ENCODE measurements around the gene UBE2U.

DNA sequence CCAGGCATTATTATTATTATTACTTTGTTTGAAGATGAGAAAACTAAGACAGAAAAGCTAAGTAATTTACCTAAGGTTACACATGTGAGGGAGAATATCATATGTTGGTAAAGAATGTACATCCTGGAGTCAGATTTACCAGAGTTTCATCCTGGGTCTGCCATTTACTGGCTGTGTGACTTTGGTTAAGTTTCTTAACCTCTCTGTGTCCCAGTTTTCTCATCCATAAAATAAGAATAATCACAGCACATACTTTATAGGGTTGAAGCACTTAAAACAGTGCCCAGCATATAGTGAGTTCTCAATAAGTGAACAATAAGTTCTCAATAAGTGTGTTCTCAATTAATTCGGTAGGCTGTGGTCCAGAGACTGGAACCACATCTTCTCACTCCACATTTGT lies 32.5 kb downstream of the UBE2U start:
- no peak for TF ChIP-seq POLR2A (IDR thresholded peaks at IDR 0.05)
- TF ChIP-seq, protein P1, sequence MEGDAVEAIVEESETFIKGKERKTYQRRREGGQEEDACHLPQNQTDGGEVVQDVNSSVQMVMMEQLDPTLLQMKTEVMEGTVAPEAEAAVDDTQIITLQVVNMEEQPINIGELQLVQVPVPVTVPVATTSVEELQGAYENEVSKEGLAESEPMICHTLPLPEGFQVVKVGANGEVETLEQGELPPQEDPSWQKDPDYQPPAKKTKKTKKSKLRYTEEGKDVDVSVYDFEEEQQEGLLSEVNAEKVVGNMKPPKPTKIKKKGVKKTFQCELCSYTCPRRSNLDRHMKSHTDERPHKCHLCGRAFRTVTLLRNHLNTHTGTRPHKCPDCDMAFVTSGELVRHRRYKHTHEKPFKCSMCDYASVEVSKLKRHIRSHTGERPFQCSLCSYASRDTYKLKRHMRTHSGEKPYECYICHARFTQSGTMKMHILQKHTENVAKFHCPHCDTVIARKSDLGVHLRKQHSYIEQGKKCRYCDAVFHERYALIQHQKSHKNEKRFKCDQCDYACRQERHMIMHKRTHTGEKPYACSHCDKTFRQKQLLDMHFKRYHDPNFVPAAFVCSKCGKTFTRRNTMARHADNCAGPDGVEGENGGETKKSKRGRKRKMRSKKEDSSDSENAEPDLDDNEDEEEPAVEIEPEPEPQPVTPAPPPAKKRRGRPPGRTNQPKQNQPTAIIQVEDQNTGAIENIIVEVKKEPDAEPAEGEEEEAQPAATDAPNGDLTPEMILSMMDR (IDR thresholded peaks at IDR 0.05), result no peak
